HG03354 (cell line): ENCODE measurements around the gene FBLN2.
"Not testable (repeated sequence)": the region's sequence is repeated elsewhere in the genome, so short reads cannot be mapped to it uniquely, and the experiment has no call there.

Experiments
- ATAC-seq: cut with Tn5 transposase; IDR thresholded peaks from one replicate; pipeline ENCODE4 v1.9.1; 2021; ENCODE audit warnings: mild to moderate bottlenecking; ENCODE audit not compliant: unreplicated experiment, poor library complexity, severe bottlenecking

The FBLN2 gene

DNA sequence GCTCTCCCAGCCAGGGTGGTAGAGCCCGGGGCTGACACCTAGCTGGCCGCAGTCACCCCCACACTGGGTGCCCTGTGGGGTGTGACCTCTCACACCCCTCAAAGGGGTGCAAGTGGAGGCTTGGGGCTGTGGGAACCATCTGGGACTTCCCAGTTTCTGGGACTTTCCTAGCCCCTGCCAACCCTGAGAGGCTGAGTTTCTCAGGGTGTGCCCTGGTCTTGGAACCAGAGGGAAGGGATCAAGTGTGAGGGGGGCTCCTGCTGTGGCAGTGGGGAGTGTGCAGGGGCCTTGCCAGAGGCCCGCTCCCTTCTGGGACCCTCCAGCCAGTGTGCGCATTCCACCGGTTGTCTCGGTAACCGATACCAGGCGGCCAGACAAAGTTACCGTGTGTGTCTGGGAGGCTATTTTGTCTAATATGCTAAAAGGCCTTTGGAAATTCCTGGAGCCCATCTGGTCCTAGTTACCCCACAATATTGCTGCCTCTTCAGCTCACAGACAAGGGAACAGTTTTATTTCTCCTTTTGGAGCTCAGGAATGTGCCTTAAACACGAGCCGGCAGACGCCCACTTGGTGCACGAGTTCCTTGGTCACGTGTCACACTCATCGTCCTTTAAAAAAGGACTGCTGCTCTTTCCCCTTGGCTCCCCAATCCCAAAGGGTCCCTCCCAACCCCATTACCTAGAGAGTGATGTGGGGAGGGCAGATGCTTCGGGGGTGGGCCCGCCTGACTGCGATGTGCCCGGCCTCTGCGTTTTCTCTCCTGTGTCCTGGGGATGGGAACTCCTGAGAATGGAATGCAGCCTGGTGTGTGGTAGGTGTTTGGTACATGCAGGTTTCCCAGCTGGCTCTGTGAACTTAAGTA is 35.6 kb upstream of the FBLN2 start:
- no peak for ATAC-seq

DNA sequence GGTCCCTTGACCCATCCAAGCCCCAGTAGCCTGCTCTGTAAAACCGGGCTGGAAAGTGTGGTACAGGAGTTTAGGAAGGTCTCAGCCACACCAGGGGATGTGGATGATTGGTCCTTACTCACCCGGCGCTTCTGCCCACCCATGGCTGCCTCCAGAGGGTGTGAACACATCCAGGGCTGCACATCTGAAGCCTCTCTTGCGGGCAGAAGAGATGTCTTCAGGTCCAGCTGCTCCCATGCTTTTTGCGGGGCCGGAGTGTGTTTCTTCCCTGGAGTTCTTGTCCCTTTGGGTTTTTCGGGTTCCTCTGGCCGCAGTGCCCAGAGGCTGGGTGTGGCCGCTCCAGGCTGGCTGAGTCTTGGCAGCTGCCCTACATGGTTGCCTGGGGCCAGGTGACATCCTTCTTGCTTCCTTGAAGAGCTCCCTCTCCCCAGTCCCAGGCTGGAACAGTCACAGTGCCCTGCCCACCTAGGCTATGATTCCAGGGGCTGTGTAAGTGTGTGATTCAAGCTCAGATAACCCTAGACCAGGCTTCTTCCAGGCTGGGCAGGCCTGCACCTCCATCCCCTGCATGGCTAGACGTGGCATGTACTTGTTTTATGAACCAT is 34.9 kb upstream of the FBLN2 start:
- ATAC-seq: no peak

DNA sequence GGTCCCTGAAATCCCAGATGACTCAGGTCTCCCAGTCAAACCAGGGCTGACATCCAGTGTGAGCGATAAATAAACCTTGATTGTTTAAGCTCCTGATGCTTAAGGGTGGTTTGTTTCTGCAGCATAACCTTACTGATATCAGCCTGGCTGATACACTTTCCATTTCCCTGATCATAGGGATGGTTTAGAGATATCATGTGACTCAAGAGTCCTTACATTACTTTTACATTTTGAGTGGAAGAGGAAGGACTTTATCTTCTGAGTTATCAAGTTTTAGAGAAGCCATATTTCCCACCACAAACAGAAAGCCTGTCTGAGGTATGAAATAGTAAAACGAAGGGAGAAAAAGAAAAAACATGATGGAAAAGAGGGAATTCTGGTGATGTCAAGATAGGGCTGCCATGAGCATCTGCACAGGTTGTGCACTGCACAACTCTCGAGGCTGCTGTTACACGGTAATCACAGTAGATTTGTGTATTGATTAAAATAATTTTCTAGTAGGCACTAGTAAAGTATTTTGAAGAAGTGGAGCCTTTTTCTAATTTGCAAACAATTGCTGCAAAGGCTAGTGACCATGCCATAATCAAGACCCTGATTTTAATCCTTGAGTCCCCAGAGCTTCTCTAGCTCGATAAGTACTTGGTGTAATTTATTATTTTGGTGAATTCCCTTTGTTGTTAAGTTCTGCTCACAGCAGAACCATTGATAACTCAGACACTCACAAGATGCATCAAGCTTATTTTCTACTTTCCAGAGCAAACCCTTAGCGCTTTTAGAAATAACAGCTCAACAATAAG is 34.1 kb upstream of the FBLN2 start:
- no peak for ATAC-seq

DNA sequence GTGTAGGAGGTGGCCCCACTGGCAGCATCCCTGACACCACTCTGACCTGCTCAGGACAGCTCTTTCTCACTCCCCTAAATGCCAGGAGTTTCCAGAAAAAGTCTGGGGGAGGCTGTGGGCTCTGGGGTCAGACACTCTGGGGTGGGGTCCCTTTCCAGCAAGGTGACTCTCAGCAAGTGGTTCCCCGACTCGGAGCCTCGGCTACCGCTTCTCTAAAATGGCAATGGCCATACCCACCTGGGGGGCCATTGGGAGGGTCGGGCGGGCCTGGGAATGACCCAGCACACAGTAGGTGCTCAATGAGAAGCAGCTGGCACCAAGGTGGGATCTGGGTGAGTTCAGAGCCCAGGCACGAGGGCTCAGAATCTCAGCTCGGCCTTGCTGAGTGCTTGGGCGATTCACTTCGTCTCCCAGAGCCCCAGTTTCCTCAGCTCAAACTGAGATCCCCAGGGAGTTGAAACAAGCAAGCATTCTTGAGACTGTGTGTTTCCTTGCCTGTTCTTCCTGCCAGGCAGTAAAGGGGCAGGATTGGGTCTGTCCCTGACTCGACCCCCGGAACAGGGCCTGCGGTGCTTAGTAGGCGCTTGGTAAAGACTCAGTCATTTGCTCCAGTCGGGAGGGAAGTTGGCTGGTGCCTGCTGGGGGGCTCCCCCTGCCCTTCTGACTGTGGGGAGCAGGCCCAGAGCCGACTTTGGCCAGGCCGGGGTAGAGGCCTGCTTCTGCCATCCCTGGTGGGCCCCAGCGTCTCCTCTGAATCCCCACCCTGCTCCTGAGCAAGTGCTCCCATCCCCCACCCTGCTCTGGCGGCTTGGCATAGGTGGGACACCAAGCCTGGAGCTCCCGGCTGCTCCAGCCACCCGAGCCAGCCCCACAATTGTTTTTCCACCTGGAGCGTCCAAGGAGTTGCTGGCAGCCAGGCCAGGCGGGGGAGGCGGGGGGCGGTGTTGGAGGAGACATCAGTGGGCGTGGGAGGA is 32.9 kb upstream of the FBLN2 start:
- ATAC-seq: no peak

DNA sequence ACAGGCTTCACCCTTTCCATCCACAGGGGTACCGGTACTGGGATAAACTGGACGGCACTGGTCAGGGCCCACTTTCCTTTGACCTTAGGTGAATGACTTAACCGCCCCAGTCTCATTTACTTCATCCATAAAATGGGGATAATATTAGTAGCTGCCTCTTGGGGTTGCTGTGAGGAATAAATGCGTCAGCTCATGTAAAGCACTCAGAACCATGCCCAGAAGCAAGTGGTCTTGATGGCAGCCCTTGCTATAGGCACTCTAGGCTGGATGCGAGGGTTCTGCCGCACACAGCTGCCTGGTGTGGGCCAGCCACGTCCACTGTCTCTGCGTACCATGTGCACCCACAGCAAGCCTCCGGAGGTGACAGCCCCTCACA is 32.2 kb upstream of the FBLN2 start:
- no peak for ATAC-seq

DNA sequence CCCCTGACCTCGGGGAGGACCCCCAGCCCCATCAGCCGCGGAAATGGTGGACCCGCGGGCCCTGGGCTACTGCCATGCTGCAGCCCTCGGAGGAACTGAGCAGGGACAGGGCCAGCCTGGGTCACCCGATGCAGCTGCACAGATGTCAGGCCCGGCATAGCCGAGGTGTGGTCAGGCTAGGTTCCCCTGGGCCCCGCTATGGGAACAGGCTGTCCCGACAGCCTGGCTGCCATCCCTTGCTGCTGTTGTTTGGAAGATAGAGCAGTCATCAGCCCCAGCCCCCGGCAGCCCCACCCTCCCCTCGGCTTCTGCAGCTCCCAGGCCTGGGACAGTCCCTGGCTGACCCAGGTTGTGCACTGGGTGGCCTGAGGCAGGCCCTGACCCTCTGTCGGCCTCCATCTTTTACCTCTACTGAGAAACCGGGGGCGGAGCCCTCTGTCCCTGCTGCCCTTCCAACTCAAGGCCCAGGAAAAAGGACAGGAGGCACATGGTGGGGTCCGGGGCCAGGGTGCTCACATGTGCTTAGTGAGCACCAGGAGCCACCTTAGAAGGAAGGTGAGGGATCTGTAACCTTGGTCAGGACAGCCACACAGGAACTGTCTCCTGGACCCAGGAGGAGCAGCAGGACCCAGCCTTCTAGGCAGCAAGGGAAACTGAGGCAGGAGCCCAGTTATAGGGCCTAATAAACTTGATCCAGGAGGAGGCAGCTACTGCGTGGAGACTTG is 31.5 kb upstream of the FBLN2 start:
- no peak for ATAC-seq

DNA sequence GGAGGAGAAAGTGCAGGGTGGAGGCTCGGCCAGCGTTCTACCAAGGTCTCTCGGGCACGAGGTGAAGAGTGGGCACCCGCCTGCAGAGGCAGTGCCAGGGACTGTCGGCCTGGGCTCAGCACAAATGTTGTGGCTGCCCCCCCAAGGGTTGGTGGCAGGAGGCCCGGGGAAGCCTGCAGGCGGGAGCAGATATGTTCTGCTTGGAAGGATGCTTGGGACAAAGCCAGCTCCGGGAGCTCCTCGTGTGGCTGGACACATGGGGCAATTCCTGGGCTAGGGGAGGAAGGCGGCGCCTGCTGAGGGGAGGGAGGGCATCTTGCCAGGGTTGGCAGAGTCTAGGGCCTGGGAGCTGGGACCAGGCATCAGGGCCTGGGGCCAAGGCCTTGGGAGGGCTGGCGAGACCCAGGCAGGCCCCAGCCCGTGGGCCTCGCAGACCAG is 30.4 kb upstream of the FBLN2 start:
- no peak for ATAC-seq

DNA sequence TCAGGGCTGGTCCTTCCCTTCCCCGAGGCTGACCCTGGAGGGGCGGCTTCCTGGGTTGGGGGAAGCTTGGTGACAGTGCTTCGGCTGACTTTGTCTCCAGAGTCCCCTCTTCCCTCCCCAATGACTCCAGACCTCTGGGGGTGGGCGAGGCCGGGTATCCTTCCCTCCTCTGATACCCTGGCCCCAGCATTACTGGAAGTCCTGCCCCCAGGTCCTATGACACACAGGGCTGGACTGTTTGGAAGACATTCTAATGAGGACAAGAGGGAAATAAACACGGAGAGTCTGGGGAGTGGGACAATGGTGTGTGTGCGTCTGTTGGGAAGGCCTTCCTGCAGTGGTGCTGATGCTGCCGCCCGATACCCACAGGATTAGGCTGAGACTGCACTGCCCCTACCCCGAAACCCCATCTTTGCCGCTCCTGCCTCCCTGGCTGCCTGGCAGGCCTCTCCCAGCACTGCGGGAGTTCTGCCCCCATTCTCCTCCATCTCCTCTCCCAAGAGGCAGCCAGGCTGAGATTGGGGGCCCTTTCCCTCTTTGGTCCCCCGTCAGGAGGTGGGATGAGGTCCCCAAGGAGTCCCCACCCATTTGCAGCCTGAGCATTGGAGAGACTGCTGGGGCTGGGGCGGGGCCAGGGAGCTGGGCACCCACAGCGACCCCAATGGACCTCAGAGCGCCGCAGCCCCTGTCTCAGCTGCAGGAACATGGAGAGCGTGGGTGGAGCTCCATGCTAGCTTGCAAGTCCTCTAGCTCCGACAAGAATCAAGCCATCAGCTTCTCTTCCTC is 29.7 kb upstream of the FBLN2 start:
- ATAC-seq: no peak

DNA sequence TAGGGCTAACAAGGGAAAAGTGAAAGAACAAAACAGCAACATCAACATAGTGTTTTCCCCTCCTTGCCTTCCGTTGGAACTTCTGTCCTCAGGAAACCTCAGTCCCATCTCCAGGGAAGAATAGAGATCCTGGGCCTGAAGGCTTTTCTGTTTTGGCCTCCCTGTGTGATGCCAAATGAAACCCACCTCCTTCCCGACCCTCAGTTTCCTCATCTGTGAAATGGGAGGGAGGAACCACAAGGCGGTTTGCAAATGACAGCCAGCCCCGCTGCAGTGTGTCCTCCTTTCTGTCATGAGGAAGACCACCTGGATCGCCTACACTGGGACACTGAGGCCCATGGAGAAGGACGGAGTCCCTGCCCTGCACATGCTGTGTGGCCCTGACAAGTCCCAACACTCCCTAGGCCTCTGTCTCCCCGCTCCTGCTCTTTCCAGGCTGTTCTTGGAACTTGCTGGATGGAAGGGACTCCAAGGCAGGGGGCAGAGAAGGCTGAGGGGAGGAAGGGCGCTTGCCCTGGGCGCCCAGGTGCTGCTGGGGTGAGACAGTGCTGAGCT is 28.5 kb upstream of the FBLN2 start:
- ATAC-seq: no peak

DNA sequence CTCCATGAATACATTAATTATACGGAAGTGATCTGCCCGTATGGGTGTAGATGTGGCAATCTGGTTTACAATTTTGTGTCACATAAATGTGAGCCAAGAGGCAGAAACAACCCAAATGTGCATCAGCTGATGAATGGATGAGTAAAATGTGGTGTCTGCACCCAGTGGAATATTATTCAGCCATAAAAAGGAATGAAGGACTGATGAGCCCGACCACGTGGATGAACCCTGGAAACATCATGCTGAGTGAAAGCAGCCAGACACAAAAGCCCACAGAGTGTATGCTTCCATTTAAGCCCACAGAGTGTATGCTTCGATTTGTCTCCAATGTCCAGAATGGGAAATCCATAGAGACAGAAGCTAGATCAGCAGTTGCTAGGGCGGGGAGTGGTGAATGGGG is 27.6 kb upstream of the FBLN2 start:
- no peak for ATAC-seq

DNA sequence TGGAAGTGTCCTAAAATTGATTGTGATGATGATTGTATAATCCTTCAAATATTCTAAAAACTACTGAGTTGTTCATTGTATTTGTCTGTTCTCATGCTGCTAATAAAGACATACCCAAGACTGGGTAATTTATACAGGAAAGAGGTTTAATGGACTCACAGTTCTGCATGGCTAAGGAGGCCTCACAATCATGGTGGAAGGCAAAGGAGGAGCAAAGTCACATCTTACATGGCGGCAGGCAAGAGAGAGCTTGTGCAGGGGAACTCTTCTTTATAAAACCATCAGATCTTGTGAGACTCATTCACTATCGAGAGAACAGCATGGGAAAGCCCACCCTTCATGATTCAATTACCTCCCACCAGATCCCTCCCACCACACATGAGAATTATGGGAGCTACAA is 27.2 kb upstream of the FBLN2 start:
- not testable (repeated sequence) for ATAC-seq

DNA sequence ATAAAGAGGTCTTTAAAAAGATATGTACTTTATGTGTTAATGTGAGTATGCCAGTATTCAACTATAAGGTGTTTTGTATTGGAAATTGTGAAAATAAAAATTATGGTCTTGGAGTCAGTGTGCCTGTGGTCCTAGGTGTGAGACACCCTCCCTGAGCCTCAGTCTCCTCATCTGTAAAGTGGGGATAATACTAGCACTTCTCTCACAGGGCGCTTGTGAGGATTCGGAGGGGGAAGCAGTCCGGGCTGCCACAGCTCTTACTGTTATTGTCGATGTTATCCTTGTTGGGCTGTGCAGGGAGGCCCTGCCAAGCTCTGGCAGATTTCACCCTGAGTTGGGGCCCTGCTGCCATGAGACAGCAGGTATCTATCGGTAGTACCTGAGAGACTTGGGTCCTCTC is 26.7 kb upstream of the FBLN2 start:
- ATAC-seq: no peak

DNA sequence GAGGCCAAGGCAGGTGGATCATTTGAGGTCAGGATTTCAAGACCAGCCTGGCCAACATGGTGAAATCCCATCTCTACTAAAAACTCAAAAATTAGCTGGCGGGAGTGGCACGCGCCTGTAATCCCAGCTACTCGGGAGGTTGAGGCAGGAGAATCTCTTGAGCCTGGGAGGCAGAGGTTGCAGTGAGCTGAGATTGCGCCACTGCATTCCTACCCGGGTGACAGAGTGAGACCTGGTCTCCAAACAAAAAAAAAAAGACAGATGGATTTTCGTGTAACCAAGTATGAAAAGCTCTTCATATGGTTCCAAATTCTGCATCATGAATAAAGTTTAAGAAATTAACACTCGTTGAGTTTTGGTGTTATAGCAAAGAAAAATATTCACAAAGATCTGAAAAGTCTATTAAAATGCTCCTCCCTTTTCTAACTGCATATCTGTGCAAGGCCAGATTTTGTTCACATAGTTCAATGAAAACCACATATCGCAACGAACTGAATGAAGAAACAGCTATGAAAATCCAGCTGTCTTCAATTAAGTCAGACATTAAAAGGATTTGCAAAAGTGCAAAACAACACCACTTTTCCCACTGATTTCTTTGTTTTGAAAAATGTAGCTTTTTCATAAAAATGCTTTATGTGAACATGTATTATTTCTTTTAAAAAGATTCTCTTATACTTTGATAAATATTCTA is 23.8 kb upstream of the FBLN2 start:
- no peak for ATAC-seq

DNA sequence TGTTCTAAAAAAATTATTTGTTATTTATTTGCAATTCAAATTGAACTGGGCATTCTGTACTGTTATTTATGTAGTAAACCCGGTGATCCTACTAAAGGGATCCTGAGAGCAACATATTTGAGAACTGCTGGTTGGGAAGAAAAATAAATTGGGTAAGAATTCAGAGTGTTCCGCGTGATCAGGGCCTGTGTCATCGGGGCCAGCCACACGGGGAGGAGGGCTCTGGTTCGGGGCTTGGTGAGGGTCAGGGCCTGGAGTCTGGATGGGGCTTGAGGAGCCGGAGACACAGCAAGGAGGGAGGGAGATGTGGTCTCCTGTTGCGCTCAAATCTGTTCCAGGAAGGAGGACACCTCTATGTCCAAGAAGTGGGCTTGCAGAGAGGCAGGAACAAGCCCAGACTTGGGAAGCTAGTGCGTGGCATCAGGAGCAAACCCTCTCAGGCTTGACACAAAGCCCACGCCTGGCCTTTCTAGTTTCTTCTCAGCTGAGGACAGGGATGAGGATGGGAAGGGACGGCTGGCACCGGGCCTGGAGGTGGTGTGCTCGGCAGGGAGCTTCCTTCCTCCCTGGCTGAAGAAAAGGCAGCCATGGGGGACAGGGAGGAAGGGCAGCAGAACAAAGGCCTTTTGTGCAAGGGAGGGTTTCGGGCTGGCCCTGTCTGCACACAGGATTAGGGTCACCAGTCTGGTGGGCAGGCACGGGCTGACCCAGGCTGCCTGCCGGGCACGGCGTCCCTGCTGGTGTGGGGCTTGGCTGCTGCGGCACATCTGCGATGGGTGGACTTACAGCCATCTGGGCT is 22.9 kb upstream of the FBLN2 start:
- no peak for ATAC-seq

DNA sequence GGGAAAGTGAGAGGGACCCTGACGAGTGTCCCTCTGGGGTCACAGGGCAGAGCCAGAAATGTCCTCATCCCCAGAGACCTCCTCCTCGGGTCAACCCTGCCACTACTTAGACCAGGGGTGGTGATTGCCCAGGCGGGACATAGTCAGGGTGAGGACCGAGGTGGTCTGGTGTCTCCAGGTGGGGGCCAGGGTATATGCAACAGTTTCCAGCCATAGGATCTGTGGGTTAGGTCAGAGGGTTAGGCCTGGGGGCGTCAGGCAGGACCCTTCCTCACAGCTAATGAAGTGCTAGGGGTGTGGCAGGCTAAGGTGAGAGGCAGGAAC is 22.3 kb upstream of the FBLN2 start:
- ATAC-seq: no peak

DNA sequence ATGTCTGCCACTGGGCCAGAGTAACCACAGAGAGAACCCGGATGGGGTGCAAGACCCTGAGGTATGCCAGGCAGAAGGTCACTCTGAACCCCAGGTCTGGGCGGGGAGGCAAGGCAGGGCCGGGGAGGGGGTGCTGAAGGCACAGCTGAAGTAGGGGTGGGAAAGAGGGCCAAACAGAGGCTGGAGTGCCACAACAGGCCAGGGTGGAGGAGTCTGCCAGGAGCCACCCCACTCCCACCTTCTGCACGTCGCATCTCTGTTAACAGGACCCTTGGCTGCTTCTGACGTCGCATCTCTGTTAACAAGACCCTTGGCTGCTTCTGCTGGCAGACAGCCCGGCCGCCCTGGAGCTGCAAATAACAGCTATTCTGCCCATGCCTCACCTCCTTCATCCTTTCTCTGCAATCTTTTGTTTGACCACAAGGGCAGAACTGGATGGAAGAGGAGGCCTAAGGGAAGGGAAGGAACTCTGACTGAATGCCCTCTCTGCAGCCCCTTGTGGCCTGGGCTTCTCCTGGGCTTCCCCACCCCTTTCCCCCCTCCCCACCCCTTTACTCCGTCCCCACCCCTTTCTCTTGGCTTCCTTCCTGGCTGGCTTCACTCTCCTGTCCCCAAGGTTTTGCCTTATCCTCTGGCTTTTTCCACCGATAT is 20.6 kb upstream of the FBLN2 start:
- no peak for ATAC-seq
